ENCODE results near the gene ITGB5. TPM values are rescaled to one million over a fixed set of nuclear protein-coding genes. Genes with fewer than 3 reads are reported as not detected.

ITGB5 gene
- total RNA-seq, 1 donor from 2014 or later: 63.3 TPM

GRCh38 chr3:124890573-124891190 is 3.5 kb upstream of the ITGB5 start:
- no peak overlapping the region for H3K4me3 Mint-ChIP-seq
- H3K9me3 Mint-ChIP-seq: no peaks in the 10 kb centered on the region
- no peak for DNase-seq (ENCODE audit: low spot score in 2 of 2, unreplicated experiment in 2 of 2)
- no peaks in the 10 kb centered on the region for H3K36me3 Mint-ChIP-seq
- H3K27me3 Mint-ChIP-seq (ENCODE audit: low read depth): no peaks in the 10 kb centered on the region
- peaks cover 22% of the 10 kb centered on the region for H3K4me1 Mint-ChIP-seq
- no peak overlapping the region for H3K27ac Mint-ChIP-seq
- TF ChIP-seq CTCF (IDR thresholded peaks at IDR 0.05; ENCODE audit: unreplicated experiment): no peak

- no peak for TF ChIP-seq CTCF (IDR thresholded peaks at IDR 0.05; ENCODE audit: unreplicated experiment)
- H3K27ac Mint-ChIP-seq: peak overlapping the region; percentile 33
- peaks cover 1% of the 10 kb centered on the region for H3K27me3 Mint-ChIP-seq (ENCODE audit: low read depth)
- no peak for DNase-seq (ENCODE audit: low spot score in 2 of 2, unreplicated experiment in 2 of 2)
- no peaks in the 10 kb centered on the region for H3K9me3 Mint-ChIP-seq
- H3K4me3 Mint-ChIP-seq: peak overlapping the region; percentile 66
- H3K4me1 Mint-ChIP-seq: peaks cover 27% of the 10 kb centered on the region
- H3K36me3 Mint-ChIP-seq: no peaks in the 10 kb centered on the region
Measured at GRCh38 chr3:124888482-124889441, 1.6 kb upstream of the ITGB5 start.

- Mint-ChIP-seq H3K27ac (no peak overlapping the region), H3K36me3 (no peaks in the 10 kb centered on the region), H3K4me3 (peak overlapping the region; percentile 66), H3K9me3 (no peaks in the 10 kb centered on the region), H3K27me3 (ENCODE audit: low read depth) (peaks cover 1% of the 10 kb centered on the region), H3K4me1 (peaks cover 35% of the 10 kb centered on the region)
- no peak for DNase-seq (ENCODE audit: low spot score in 2 of 2, unreplicated experiment in 2 of 2)
- TF ChIP-seq CTCF (IDR thresholded peaks at IDR 0.05; ENCODE audit: unreplicated experiment): no peak
Measured at GRCh38 chr3:124887932-124888298, 750 bp upstream of the ITGB5 start.

GRCh38 chr3:124886168-124887056 is 753 bp downstream of the ITGB5 start:
- no peaks in the 10 kb centered on the region for H3K36me3 Mint-ChIP-seq

More at GRCh38 chr3:124886168-124887056, 753 bp downstream of the ITGB5 start:
- peak overlapping the region; percentile 69 for H3K4me3 Mint-ChIP-seq
- no peak for TF ChIP-seq CTCF (IDR thresholded peaks at IDR 0.05; ENCODE audit: unreplicated experiment)
- H3K27me3 Mint-ChIP-seq (ENCODE audit: low read depth): peaks cover 1% of the 10 kb centered on the region
- peak; percentile 27 to 54 for DNase-seq (ENCODE audit: low spot score in 2 of 2, unreplicated experiment in 2 of 2)
- H3K9me3 Mint-ChIP-seq: no peaks in the 10 kb centered on the region
- peak overlapping the region; percentile 10 for H3K27ac Mint-ChIP-seq
- H3K4me1 Mint-ChIP-seq: peaks cover 46% of the 10 kb centered on the region
